CD4-positive, alpha-beta T cell treated with Interleukin-15 for 4 hours (primary cell): ENCODE data around the gene WARS2.

ENCODE experiments used
- DNase-seq: peaks from one replicate; pipeline ENCODE4 v3.0.0-alpha.2; 2020; ENCODE audit warnings: low spot score

WARS2 gene

GRCh38 chr1:119015547-119015946 is 124.9 kb downstream of the WARS2 start:
- no peak for DNase-seq

- DNase-seq: no peak
Measured at GRCh38 chr1:119012383-119012782, 128.1 kb downstream of the WARS2 start.

GRCh38 chr1:119011706-119012105 is 128.7 kb downstream of the WARS2 start:
- DNase-seq: no peak

DNA sequence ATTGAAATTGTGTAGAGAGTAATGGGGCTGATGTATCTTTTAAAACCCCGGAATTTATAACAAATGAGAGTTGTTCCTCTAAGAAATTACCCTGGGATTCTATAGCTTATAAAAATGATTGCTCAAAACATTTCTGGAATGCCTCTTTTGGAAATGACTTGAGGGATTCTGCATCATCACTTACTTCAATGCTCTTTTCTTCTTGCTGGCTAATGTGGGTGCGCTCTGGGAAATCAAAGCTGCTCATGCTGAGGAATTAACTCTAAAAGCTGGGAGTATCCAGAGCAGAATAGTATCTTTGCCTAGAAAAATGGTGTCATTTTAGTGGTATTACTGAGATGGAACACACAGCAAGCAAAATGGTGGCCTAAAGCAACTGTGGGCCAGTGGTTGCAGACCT is 129.3 kb downstream of the WARS2 start:
- DNase-seq: no peak

DNA sequence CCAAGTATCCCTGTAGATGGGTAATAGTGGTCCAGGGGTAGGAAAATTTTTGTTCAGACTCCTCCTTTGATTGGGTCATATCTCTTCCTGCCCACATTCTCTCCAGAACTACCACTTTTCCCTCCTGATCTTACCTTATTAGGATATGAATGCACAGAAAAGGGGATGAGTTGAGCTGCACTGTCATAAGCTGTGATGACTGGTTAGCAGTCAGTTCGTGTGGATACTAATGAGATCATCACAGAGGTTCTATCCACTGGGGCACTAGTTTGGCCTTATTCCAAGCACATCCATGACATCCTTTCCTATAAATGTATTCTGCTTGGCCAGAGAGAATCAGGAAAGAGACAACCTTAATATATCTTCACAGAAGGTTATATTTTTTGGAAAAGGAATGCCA is 130.3 kb downstream of the WARS2 start:
- no peak for DNase-seq

- no peak for DNase-seq
Measured at GRCh38 chr1:119009312-119009655, 131.2 kb downstream of the WARS2 start.

DNA sequence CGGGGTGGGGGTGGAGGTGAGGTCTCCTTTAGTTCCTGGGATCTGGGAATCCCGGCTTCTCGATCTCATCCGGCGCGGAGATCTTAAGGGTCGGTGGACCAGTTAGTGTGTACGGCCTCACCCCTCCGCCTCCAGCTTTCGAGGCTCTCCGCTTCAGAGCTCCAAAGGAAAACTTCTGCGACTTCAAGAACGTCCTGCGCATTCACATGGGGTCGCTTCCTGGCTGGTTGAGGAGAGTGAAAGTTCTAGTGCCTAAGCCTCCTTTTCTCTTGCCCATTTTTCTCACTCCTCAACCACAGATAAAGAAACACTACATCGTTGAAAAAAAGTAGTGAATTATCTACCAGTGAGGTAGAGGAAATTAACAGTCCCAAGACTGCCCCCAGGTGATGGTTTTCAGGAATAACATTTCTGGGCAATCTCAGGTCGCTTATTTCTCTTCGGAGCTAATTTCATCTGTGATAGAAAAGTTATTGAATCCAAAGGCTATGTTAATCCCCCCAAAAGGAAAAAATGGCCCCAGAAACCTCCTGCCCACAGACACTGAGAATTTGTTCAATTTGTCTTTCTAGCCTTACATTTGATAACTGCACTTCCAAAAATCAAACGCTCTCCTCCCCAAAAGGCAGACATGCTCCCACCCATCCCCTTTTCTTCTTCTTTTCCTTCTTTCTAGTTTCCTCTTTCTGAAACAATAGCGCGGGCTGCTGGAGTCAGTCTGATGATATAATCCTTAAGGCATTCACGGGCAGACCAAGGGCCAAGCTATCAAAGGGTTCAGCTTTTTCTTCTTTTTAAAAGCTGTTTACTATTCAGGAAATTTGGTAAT is 131.8 kb downstream of the WARS2 start:
- no peak for DNase-seq

GRCh38 chr1:119007670-119008482 is 132.6 kb downstream of the WARS2 start:
- DNase-seq: no peak

- no peak for DNase-seq
Measured at GRCh38 chr1:119007339-119007669, 133.1 kb downstream of the WARS2 start.

DNA sequence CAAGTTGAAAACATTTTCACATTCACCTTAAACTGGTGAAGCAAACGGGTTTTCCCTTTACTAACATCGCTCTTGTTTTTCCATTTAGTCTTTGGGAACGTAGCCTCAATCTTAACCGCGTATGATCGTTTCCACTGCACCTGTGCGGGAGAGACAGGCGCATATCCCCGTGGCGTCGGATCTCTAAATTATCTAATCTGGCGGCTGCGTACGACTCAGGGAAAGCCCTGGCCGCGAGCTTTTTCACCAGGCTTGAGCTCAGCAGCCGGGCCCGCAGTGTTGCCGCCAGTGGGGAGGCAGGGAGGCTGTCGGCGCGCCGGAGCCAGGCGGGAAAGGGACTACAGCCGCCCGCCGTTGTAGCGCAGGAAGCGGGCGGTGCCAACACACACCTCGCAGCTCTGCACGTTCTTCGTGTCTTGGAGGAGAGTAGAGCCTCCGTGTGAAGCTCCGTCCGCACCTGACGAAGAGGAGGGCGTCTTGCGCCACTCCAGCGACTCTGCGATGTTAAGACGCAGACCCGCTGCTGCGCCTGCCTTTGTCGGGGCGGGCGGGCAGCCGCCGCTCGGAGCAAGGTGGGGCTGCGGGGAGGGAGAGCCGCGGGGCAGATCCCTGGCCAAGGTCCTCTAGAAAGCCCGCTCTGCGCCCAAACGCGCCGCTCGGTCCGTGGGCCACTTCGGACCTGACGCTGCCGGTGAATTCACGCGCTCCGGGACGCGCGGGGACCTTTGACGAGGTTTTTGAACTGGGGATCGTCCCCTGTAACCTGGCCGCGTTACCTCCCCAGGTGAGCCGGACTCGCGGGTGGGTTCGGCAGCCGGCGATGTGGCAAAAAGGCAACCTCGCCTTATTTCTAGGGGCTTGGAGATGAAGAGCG is 133.8 kb downstream of the WARS2 start:
- DNase-seq: no peak

DNA sequence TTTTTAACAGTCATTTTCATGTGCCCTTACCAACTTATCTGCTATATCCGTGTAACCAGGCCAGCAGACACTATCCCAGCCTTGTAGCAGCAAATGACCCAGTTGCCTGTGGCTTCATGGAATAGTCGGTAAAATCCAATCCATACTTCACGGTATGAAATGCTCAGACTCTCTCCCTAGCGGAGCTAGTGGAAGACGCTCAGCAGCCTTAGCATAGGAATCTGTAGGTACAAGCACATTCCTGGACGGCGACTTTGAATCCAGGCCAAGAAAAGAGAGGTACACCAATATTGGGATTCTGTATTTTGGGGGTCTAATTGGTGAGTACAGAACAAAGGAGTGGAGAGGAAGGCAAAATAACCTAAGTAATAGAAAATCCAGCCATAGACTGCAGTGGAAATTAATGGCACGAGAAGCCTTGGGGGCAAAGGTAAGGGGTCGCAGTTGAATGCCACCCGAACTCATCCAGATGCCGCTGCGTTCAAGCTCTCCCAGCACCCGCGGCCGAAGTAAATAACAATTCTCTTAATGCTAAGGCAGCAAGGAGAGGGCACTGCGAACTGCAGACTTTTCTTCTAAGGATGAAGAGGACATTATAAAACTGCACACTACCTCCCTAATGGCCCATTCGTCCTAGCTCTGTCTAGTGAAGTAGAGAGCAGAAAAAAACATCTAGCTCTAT is 134.6 kb downstream of the WARS2 start:
- no peak for DNase-seq

DNA sequence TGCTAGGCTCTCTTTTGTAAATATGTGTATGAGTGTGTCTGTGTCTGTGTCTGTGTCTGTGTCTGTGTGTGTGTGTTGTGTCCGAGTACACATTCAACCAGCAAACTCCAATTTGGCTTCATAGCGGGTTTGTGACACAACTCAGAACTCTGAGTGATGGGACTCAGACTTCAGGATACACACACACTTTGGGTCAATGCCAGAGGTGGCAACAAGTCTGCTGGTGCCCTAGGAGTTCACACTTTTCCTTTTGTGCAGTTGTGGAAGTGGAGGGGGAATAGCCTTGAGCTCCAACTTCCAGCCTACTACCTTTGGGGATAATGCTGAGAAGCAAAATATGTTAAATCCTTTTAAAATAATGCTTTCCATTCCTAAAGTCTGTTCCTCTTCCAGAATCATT is 135.7 kb downstream of the WARS2 start:
- DNase-seq: no peak

DNA sequence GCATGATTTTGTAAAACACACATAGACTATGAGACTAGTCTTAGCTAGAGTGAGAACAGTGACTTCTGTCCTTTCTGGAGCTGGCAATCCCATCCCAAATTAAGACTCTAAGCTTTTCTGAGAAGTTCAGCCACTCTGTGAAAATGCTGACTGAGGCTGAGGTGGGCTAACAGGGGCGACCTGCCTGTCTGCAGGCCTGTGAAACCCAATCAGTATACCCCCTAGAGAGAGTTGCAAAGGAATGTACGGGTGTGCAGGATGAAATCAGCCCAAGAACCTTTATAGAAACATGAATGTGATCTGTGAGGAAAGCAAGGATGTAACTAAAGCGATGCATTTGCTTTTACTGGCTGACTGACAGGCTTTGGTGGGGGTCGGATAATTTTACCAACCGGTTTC is 136.3 kb downstream of the WARS2 start:
- DNase-seq: no peak

DNA sequence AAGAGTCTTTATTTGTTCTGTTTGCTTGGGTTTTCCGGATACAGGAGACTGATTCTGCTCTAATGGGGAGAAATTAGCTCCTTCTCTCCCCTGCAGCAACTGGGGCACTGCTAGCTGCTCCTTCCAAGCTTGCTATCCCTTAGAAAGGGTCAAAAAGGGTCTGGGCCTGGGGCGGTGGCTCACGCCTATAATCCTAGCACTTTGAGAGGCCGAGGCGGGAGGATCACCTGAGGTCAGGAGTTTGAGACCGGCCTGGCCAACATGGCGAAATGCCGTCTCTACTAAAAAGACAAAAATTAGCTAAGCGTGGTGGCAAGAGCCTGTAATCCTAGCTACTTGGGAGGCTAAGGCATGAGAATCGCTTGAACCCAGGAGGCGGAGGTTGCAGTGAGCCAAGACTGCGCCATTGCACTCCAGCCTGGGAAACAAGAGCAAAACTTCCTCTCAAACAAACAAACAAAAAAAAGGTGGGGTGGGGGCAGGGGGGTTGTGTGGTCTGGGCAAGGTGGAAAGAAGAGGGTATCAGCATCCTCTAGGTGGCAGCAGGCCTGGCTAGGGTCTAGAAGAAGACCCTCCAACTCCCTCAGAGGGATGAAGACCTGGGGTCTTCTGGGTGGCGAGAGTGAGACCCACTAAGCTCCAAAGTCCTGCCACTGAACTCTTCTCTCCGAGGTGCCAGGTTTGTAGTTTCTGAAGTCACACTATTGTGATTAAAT is 136.9 kb downstream of the WARS2 start:
- DNase-seq: no peak

GRCh38 chr1:119002028-119002686 is 138.3 kb downstream of the WARS2 start:
- no peak for DNase-seq

DNA sequence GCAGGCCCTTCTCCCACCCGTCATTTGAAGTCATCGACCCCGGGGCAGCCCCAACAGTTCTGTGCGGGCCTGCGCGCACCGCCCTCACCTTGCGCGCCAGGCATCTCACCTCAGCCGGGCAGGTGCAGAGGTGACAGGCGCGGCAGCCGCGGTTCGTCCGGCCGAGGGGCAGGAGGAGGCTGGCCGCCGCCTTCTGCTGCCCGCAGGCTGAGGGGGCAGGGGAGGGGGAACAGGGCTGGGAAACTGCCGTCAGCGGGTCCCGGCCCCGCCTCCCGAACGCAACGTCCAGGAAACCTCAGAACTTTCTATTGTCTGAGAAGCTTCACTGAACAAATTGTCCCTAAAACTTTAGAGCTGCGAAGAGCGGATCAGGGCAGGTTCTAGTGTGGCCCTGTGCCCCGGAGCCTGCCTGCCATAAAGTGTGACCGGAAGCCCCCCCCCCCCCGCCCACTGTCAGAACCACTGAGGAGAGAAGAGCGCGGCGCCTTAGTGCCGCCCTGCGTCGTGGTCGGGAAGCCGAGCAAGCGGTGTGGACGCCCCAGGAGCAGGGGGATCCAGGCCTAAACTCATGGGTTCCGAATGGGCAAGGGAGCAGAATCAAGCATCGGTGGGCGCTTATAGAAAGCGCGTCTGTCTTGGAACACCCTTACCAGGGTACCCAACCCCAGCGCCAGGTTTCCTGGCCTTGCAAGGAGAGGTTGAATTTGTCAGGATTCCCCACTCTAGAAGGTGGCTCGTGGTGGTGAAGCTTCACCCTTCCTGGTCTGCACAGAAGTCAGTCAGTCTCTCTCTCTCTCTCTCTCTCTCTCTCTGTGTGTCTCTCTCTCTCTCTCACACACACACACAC is 139.0 kb downstream of the WARS2 start:
- DNase-seq: no peak

- DNase-seq: no peak
Measured at GRCh38 chr1:119000371-119001180, 139.9 kb downstream of the WARS2 start.

DNA sequence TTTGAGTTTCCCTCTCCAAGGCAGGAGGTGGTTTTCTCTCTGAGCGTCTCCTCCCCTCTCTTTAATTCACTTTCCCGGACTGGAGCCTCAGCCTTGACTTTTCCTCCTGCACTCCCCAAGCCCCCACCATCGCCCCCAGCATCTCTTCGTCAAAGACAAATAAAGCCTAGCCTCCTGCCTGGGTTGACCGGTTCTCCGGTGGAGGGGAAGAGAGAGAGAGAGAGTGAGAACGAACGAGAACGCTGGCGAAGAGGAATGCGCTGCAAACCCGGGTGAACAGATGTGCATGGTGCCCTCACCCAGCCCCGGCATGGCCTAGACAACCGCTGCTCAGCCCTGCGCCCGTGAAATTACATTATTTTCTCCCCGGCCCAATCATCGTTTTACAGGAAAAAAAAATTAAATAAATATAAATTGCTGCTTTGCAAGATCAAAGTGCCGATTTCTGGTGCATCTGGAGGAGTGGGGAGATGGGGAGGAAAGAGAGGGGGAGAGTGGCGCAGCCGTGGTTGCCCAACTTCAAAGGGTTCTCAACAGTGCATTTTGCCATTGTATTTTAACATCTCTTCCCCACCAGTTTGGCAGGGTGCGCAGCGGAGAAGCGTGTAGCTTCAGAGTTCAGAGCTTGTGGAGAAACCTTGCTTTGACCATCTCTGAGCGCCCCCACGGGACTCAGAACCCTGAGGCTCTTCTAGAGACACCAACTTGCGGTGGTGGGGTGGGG is 140.9 kb downstream of the WARS2 start:
- no peak for DNase-seq
